NCI-H524 treated with DMSO at 0.1 percent for 48 hours (cell line): ENCODE data around the gene SETD1A.
"Not testable (repeated sequence)": the region's sequence is repeated elsewhere in the genome, so short reads cannot be mapped to it uniquely, and the experiment has no call there.

Experiments used
- DNase-seq: peaks from one replicate; lab custom pipeline; 2025; lab: John Stamatoyannopoulos, UW

The SETD1A gene

DNA sequence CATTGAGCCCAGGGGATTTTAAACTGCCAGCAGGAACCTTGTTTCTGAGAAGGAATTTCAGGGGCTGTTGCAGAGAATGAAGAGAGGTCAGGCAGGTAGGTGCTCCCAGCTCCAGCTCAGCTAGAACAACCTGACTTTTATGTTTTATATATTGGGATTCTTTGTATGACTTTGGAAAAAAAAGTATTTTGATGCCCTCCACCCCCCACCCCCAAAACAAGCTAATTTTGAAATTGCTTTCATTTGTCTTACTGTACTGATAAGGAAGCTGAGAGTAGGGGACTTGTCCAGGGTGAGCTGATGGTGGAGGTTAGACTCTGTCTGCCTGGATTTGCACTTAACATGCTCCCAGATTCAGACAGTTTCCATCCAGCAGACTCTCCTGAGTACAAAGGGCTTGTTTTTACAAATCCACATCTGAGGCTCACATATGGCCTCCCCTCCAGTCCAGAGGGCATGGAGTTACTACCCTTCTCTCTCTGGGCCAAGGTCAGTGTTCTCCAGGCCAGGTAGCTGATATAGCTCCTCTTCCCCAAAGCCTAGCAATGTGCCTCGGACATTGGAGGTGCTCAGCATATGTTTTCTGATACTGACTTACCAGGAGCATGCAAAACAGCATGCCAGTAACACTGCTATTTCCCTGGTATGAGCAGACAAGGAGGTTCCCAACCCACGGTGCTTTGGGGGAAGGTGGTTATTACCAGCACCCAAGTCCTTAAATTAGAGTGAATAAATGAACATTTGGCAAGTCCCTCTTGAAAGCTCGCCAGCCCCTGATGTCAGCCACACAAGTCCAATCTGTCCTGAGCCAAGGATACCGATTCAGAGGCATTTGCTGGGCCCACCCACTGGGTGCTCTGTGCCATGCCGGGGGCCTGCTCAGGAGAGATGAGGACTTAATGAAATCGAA, 41.6 kb downstream of the SETD1A start:
- no peak for DNase-seq

DNA sequence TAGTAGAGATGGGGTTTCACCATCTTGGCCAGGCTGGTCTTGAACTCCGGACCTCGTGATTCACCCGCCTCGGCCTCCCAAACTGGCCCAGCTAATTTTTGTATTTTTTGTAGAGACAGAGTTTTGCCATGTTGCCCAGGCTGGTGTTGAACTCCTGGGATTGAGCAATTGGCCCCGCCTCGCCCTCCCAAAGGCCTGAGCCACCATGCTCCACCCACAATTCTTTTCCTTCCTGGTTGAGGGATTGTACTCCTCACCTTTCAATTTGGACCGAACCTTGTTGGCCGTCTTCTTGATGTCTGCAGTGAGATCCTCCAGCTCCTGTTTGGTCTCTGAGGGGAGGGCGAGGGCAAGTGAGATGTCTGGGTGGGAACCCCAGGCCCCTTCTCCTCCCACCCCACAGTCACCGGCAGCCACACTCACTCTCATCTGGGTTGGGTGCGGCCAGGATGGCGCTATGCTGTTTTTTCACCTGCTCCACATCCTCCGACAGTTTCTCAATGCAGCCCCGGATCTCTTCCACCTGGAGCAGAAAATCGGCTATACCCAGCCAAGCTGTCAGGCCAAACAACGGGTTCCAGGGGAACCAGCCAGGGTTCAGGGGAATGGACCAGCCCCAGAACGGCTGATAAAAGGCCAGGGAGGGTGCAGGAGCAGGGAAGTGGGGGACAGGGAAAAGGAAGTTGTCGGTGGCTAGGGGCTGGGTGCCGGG, 43.3 kb downstream of the SETD1A start:
- DNase-seq = no peak

DNA sequence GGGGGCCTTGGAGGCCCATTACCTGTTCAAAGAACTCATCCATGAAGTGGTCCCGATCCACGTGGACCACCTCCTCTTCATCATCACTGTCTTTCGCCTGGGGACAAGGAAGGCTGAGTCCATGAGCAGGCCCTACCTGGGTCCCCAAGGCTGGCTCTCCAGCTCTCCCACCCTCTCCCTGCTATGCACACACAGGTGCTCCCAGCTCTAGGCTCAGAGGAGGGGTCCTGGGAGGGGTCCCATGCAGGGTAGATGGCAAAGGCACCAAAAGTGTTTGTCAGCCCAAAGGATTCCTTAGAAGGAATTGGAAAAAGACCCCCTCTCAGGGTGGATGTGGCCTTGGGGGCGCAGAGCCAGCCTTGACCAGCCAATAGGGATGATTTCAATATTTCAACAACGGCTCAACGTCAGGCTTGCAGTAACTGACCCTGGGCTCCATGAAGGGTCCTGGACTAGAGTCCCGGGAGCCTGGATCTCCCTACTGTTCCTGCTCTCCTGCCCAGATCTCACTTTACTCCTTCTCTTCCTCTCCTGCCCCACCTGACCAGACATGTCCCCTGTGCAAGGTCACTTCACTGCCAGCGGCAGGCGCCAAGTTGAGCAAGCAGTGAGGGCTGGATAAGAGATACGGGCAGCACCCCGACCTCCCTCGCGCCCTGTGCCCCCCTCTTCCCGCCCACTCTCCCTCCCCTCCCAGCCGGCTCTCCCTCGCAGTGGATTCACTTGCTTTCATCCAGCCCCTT, 44.1 kb downstream of the SETD1A start:
- no peak for DNase-seq

DNA sequence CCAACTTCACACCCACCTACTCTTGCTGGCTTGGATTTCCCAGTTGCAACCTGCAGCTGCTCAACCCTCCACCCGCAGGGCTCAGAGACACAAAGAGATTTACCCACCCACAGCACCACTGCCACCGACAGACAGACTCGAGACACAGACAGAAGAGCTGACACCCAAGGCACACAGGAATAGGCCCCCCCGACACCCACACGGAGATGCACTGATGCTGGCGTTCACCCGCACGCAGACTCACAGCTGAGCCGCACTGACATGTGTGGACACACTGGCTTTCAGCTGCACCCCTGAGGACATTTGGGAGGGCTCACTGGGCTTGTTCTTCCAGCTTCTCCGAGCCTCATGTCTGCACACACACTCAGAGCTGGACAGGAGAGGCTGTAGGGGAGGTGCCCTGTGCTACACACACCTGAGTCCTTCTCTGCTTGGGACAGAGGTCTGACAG, 44.7 kb downstream of the SETD1A start:
- no peak for DNase-seq

DNA sequence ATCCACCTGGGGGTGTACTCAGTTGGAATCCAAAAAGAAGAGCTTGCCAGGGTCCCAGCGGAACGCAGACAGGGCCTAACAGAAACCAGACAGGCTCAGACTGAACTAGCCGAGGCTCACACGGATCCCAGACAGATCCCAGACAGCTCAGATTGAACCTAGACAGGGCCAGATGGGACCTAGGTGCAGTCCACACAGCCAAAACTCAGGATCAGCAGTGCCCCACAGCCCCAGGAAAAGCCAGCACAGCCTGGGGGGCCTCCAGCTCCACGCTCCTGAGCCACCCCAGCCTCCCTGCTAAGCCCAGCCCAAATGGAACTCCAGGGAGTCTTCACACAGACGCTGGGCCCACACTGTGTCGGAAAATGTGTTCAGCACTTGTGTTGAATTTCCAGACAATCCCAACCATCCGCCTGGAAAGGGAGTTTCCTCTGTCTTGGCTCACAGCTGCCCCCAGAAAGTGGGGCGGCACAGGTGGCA, 45.3 kb downstream of the SETD1A start:
- no peak for DNase-seq

DNA sequence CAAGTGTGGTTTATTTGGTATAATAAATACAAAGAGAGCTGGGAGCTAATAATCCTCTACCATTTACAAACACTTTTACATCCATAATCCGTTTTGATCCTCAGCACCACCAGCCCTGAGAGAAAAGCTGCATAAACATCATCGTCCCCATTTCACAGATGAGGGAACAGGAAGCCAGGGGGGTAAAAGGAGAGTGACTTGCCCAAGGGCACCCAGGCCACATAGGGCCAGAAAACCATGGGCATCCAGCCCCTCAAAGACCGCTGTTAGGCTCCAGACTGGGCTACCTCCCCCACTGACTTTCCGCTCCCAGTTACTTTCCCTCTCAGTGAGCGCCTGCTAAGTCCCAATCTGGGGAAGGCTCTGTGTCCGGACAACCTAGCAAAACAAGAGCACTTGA, 46.2 kb downstream of the SETD1A start:
- DNase-seq = no peak

- DNase-seq = no peak
Measured at GRCh38 chr16:31004658-31005057, 47.1 kb downstream of the SETD1A start.

- peak; percentile 66 for DNase-seq
Measured at GRCh38 chr16:31005350-31006085, 48.0 kb downstream of the SETD1A start.

DNA sequence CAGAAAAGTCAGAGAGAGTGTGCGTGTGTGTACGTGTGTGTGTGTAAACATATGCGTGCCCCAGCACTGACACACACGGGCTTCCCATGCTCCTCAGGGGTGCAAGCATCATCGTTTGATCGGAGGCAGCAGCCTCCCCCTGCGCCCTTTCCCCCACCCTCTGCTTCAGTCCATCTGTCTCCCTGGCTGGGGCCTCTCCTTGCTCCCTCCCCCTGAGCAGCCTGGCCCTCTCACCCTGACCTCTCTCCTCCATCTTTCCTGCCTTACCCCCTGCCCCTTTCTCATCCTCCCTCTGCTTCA, 48.5 kb downstream of the SETD1A start:
- no peak for DNase-seq

DNA sequence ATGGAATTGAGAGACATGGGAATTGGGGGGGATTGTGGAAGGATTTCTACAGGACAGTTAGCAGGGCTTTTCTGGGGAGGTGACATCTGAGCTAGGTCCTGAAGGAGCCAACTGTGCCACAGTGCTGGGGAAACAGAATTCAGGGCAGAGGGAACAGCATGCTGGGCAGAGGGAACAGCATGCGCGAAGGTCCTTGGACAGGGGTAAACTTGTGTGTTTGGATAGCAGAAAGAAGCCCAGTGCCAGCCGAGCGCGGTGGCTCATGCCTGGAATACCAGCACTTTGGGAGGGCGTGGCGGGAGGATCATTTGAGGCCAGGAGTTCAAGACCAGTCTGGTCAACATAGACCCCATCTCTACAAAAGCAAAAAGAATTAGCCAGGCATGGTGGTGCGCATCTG, 49.0 kb downstream of the SETD1A start:
- no peak for DNase-seq

- no peak for DNase-seq
Measured at GRCh38 chr16:31007684-31008083, 50.1 kb downstream of the SETD1A start.

DNA sequence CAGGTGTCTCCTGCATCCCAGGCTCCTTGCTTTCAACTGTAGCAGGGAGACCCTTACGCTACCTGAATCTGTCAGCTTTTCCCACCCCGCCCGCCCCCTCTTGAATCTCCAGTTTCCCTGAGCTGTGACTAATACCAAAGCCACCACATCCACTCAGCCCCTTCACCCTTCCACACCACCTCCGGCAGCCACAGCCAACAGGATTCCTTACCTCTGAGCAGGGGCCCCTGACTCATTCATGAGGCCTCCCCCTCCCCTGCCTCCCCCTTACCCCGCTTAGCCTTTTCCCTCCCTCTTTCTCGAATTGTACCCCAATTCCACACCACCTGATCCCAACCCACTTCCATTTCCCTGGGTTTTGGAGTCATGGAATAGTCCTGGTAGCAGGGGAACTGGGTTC, 50.6 kb downstream of the SETD1A start:
- no peak for DNase-seq

- no peak for DNase-seq
Measured at GRCh38 chr16:31008551-31008950, 51.0 kb downstream of the SETD1A start.

DNA sequence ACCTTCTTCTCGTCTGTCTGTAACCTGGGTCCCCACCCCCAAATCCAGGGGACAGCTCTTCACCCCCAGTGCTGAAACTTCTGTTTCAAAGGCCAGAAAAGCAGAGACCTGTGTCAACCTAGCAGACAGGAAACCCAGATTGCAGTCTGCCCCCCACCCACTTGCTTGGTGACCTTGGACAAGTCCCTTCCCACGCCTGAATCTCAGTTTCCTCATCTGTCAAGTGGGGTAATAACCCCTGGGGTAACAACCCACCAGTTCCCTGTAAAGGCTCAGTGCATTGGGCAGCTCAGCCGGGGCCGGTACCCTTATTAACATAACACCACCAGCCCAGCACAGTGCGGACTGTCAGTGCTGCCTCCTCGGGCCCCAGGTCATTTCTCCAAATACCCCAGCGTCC, 51.6 kb downstream of the SETD1A start:
- no peak for DNase-seq

GRCh38 chr16:31009894-31010584, 52.5 kb downstream of the SETD1A start:
- no peak for DNase-seq

DNA sequence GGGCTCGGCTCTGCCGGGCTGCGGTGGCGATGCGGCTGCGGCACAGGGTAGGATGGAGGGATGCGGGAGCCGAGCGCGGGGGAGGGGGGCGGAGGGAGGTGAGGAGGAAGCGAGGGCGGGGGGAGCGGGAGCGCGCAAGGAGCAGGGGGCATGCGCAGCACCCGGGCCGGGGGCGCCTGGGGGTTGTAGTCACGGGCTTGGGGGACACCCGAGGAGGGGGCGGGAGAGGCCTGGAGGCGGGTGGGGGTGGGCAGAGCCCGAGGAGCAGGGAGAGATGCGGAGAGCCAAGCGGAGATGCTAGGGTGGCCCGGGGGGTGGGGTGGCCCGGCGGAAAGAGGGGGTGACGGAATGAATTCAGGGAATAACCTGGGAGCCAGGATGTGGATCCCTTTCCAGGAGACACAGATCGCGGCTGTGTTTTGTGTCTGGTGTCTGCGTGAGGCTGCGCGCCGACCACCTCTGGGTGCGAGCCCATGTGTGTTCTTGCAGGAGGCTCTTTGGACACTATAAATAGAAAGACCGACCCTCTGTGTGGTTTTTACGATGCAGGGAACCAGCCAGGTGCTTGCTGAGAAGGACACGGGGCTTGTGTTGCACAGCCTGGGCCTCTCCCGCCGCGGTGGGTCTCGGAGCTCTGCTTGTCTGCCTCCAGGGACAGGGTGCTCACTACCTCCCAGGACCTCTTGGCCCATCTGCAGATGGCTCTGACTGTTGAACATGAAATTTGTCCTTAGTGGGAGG, 53.2 kb downstream of the SETD1A start, which contains the start of gene STX1B:
Gene STX1B, minus strand, starts transcription at position 54 of the 741 bp plus-strand sequence. CDS start 242 bp downstream, outside the sequence.
- DNase-seq = peak; percentile 24

DNA sequence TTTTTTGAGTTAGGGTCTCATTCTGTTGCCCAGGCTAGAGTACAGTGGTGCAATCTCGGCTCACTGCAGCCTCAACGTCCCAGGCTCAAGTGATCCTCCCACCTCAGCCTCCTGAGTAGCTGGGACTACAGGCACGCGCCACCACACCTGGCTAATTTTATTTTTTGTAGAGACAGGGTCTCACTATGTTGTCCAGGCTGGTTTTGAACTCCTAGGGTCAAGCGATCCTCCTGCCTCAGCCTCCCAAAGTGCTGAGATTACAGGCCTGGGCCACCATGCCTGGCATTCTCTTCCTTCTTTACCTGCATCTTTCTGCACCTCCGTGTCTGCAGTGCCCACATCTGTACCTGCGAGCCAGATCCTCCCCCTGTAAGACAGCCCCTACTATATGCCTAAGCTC, 54.3 kb downstream of the SETD1A start:
- not testable (repeated sequence) for DNase-seq

- not testable (repeated sequence) for DNase-seq
Measured at GRCh38 chr16:31013292-31013691, 55.7 kb downstream of the SETD1A start.

DNA sequence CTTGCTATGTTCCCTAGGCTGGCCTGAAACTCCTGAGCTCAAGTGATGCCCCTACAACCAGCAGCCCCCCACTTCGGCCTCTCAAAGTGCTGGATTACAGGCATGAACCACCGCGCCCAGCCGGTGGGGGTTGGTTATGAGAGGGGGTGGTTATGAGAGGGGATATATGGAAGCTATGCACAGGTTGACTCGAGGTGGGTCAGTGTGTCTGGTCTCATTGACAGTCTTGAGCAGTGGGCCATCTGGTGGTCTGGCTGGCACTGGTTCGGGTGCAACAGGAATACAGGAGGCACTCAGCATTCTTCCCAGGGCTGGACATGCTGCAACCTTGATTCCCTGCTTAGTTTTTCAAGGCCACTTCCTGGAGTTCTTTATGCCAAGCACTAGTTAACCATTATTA, 58.5 kb downstream of the SETD1A start:
- DNase-seq = no peak

DNA sequence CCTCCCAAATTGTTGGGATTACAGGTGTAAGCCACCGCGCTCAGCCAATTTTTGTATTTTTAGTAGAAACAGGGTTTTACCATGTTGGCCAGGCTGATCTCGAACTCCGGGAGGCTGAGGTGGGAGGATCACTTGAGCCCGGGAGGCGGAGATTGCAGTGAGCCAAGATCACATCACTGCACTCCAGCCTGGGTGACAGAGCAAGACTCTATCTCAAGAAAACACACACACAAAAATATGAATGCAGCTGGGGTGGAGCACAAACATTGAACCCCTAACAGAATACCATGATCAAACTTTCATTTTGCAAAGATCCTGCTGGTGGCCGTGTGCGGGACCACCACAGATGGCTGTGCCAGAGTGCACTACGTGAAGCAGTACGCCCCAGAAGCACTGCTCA, 60.2 kb downstream of the SETD1A start:
- not testable (repeated sequence) for DNase-seq
